HepG2 (cell line): ENCODE results near the gene RSPRY1. TPM values are rescaled to one million over a fixed set of nuclear protein-coding genes. Genes with fewer than 3 reads are reported as not detected.
A peak's percentile ranks its signal among the peaks of the same experiment; 100 is the strongest.

Experiments
- ARID2 ChIP-seq: sonication (generic); formaldehyde crosslinking; IDR thresholded peaks from 2 replicates; pipeline ENCODE4 v1.8.1; 2022; ENCODE audit warnings: mild to moderate bottlenecking, missing genetic modification reagents, borderline replicate concordance
- ARID5B ChIP-seq: IDR thresholded peaks from 2 replicates; pipeline ENCODE4 v1.4.0; 2020; ENCODE audit warnings: mild to moderate bottlenecking, missing genetic modification reagents
- ETV5 ChIP-seq: IDR thresholded peaks from 2 replicates; pipeline ENCODE4 v1.6.1; 2018; ENCODE audit warnings: missing biosample characterization, missing genetic modification reagents, inconsistent platforms, borderline replicate concordance
- HNF4A ChIP-seq: sonication (generic); formaldehyde crosslinking; IDR thresholded peaks from 2 replicates; pipeline ENCODE4 v1.4.0; 2020; ENCODE audit warnings: missing genetic modification reagents
- KLF6 ChIP-seq: IDR thresholded peaks from 2 replicates; pipeline ENCODE4 v1.8.0; 2016; ENCODE audit warnings: missing biosample characterization, missing genetic modification reagents
- MBD4 ChIP-seq: IDR thresholded peaks from 2 replicates; pipeline ENCODE4 v1.6.1; 2012; ENCODE audit warnings: low read length, inconsistent platforms, borderline replicate concordance
- NKX3-1 ChIP-seq: sonication (generic); formaldehyde crosslinking; IDR thresholded peaks from 2 replicates; pipeline ENCODE4 v1.5.0; 2020; ENCODE audit warnings: missing genetic modification reagents
- PAXIP1 ChIP-seq: sonication (generic); formaldehyde crosslinking; conservative IDR thresholded peaks from 2 replicates; pipeline ENCODE4 v1.4.0; 2020; ENCODE audit warnings: mild to moderate bottlenecking, missing genetic modification reagents, moderate library complexity
- PRDM15 ChIP-seq: sonication (generic); formaldehyde crosslinking; IDR thresholded peaks from 2 replicates; pipeline ENCODE4 v1.4.0; 2020; ENCODE audit warnings: missing genetic modification reagents
- RNF219 ChIP-seq: sonication (generic); formaldehyde crosslinking; IDR thresholded peaks from 2 replicates; pipeline ENCODE4 v1.5.0; 2020; ENCODE audit warnings: mild to moderate bottlenecking, missing genetic modification reagents
- ZBTB7B ChIP-seq: sonication (generic); formaldehyde crosslinking; IDR thresholded peaks from 2 replicates; pipeline ENCODE4 v1.4.0; 2020; ENCODE audit warnings: missing genetic modification reagents
- ZNF367 ChIP-seq: sonication (generic); formaldehyde crosslinking; IDR thresholded peaks from 2 replicates; pipeline ENCODE4 v1.4.0; 2020; ENCODE audit warnings: missing genetic modification reagents, borderline replicate concordance
- ZNF550 ChIP-seq: sonication (generic); formaldehyde crosslinking; IDR thresholded peaks from 2 replicates; pipeline ENCODE4 v1.4.0; 2020; ENCODE audit warnings: mild to moderate bottlenecking, missing genetic modification reagents, borderline replicate concordance
- ZNF563 ChIP-seq: sonication (generic); formaldehyde crosslinking; IDR thresholded peaks from 2 replicates; pipeline ENCODE4 v1.8.0; 2022; ENCODE audit warnings: mild to moderate bottlenecking, moderate library complexity, missing genetic modification reagents
- polyA plus RNA-seq, 8 experiments: library from polyadenylated mRNA; depleted of rRNA in 3 of 8; stranded (reverse) in 7 of 8; unstranded in 1 of 8; fragments of >200 nt; fragmentation: Illumina TruSeq in 4 of 8; extraction: Trizol in 4 of 8; gene quantifications; 2 replicates each; pipeline versions ENCODE4 v1.2.1 to v1.2.3, GENCODE V29; 2011 to 2016; ENCODE audit warnings: low read depth in 4 of 8, missing spikeins in 1 of 8, mixed read lengths in 1 of 8; ENCODE audit not compliant: insufficient read depth in 1 of 8
- total RNA-seq, 5 experiments: library from RNA; depleted of rRNA; stranded (reverse); fragments of >200 nt; fragmentation: Illumina TruSeq; extraction: Trizol; gene quantifications; 2 replicates each; pipeline ENCODE4 v1.2.3, GENCODE V29; 2016; ENCODE audit warnings: low read depth in 1 of 5

Gene RSPRY1
- total and polyA plus RNA-seq, 2 of the 13 experiments (the other 11 are each of a cell fraction or from before 2014, with no cell fraction given), result 53.4 to 61.0 TPM

DNA sequence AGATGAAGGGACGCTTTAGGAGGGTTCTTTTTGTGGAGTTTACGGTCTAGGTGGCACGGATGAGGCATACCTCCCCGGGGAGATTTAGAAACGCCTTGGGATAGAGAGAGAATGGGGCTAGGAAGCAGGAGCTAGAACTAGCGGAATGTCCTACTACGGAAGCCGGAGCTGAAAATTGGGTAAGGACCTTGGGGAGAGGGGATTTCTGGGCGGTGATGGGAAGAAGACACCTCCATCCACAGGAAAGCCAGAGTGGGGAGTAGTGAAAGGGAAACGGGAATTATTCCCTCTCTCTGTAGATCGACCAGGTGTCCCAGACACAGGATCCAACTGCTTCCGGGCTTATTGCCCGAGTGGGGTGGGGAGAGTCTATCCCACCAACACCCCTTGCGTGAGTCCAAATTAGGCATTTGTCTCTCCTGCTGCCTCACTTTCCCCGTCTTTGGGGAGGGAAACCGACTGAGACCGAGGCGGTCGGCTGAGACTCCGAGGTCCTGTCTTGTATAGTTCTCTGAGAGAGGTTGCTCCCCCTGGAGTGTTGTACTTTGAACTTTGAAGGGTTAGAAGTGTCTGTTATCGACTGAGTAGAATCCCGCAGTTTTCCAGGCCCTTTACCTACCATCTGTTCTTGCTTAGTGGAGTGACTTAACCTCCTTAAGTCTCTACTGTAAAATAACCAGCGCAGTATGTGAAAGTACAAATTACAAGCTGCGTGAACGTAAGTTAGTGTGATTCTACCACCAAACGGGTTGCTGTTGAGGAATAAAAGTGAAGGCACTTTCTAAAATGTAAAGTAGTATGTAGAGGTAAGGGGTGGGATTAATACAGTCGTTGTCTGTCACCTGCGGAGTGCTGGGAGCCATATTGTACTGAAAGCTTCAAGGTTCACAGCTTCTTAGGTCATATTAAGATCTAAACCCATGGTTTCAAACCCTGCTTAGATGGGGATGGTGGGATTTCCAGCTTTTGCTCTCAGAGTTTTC is 1.0 kb downstream of the RSPRY1 start (continued):
- TF ChIP-seq ARID5B (CRISPR knock-in tag), result peak; percentile 47; the same call in 1 of the 2 replicates
- no peak for TF ChIP-seq RNF219 (CRISPR knock-in tag)
- TF ChIP-seq ZNF550 (CRISPR knock-in tag), result no peak
- 0 out of 2 replicates have a peak, but pooled peaks have one; percentile 47 for TF ChIP-seq NKX3-1 (CRISPR knock-in tag)
- TF ChIP-seq PRDM15 (CRISPR knock-in tag), result no peak
- no peak for TF ChIP-seq MBD4
- TF ChIP-seq PAXIP1 (CRISPR knock-in tag), result no peak; the same call in 1 of the 2 replicates
- TF ChIP-seq ZBTB7B (CRISPR knock-in tag), result no peak
- TF ChIP-seq ETV5, result peak; percentile 57; the same call in 1 of the 2 replicates
- no peak for TF ChIP-seq ZNF563
- TF ChIP-seq KLF6 (CRISPR knock-in tag), result peak; percentile 66; the same call in 1 of the 2 replicates
- no peak for TF ChIP-seq ZNF367
- peak; percentile 73 for TF ChIP-seq HNF4A (CRISPR knock-in tag)
- TF ChIP-seq ARID2 (CRISPR knock-in tag), result 0 out of 2 replicates have a peak, but pooled peaks have one; percentile 16
